CD4-positive, alpha-beta T cell treated with Interleukin-1 beta for 1 hour (primary cell): Measurements from ENCODE around the gene PCCB.
"Not testable (repeated sequence)": the region's sequence is repeated elsewhere in the genome, so short reads cannot be mapped to it uniquely, and the experiment has no call there.

Experiments
- DNase-seq, 2 donors: peaks; one replicate each; pipeline ENCODE4 v3.0.0-alpha.2; 2020 to 2022

Gene PCCB

GRCh38 chr3:136250059-136250902 lies at the start of gene PCCB:
PCCB (plus strand) TSS chr3:136250340; CDS start chr3:136250376, 36 bp downstream.
- DNase-seq = peak; percentile 93 to 94

GRCh38 chr3:136207489-136208115 lies 42.5 kb upstream of the PCCB start:
- DNase-seq = no peak

GRCh38 chr3:136209921-136210320 lies 40.2 kb upstream of the PCCB start:
- no peak for DNase-seq

- DNase-seq = no peak
Observed at GRCh38 chr3:136211547-136211946, 38.6 kb upstream of the PCCB start.

- not testable (repeated sequence) for DNase-seq
Observed at GRCh38 chr3:136222746-136223145, 27.4 kb upstream of the PCCB start.

GRCh38 chr3:136232413-136232812 lies 17.7 kb upstream of the PCCB start:
- no peak for DNase-seq

- no peak for DNase-seq
Observed at GRCh38 chr3:136235545-136235944, 14.6 kb upstream of the PCCB start.

- no peak for DNase-seq
Observed at GRCh38 chr3:136236109-136236508, 14.0 kb upstream of the PCCB start.

GRCh38 chr3:136237103-136237502 lies 13.0 kb upstream of the PCCB start:
- no peak for DNase-seq

- DNase-seq = no peak
Observed at GRCh38 chr3:136237961-136238649, 12.0 kb upstream of the PCCB start.

GRCh38 chr3:136239094-136239493 lies 11.0 kb upstream of the PCCB start:
- DNase-seq = no peak

- no peak for DNase-seq
Observed at GRCh38 chr3:136245691-136246090, 4.4 kb upstream of the PCCB start.

- DNase-seq = no peak
Observed at GRCh38 chr3:136247436-136247835, 2.7 kb upstream of the PCCB start.

GRCh38 chr3:136247855-136248590 lies 2.1 kb upstream of the PCCB start:
- no peak for DNase-seq

GRCh38 chr3:136249091-136249490 lies 1.0 kb upstream of the PCCB start:
- no peak for DNase-seq

- DNase-seq = no peak
Observed at GRCh38 chr3:136249593-136249992, 547 bp upstream of the PCCB start.

GRCh38 chr3:136250903-136251460 lies 842 bp downstream of the PCCB start:
- peak; percentile 13 to 24 for DNase-seq

GRCh38 chr3:136251511-136251910 lies 1.4 kb downstream of the PCCB start:
- DNase-seq = no peak

- DNase-seq = no peak
Observed at GRCh38 chr3:136255672-136256406, 5.7 kb downstream of the PCCB start.

- DNase-seq = no peak
Observed at GRCh38 chr3:136258199-136258598, 8.1 kb downstream of the PCCB start.

- no peak for DNase-seq
Observed at GRCh38 chr3:136261826-136262225, 11.7 kb downstream of the PCCB start.

- DNase-seq = no peak
Observed at GRCh38 chr3:136262559-136262958, 12.4 kb downstream of the PCCB start.
